LNCaP clone FGC (cell line): Measurements from ENCODE around the gene CLPSL1.
A peak's percentile ranks its signal among the peaks of the same experiment; 100 is the strongest.

Experiments used
- DNase-seq: peaks from one replicate; pipeline ENCODE4 v3.0.0-alpha.2; 2011; ENCODE audit warnings: low read depth
- H3K4me3 ChIP-seq: 2 replicates; pipeline ENCODE4 v1.5.1; 2011; ENCODE audit warnings: mild to moderate bottlenecking, low read depth, low read length, control low read depth
- CTCF ChIP-seq: IDR thresholded peaks from 2 replicates; pipeline ENCODE4 v1.5.1; 2012; ENCODE audit warnings: mild to moderate bottlenecking; ENCODE audit not compliant: control insufficient read depth, insufficient read depth; ENCODE audit errors: extremely low read depth

The CLPSL1 gene

GRCh38 chr6:35736982-35737412 lies 43.8 kb upstream of the CLPSL1 start, which contains the start of gene ARMC12:
Gene ARMC12 (plus strand): TSS chr6:35737032. CDS start chr6:35737109, 77 bp downstream.
- H3K4me3 ChIP-seq: no peak within 1 kb of the TSS
- DNase-seq: no peak
- TF ChIP-seq CTCF: no peak

- no peak overlapping the region for H3K4me3 ChIP-seq
- peak; percentile 75 for DNase-seq
- peak; percentile 76 for TF ChIP-seq CTCF
Measured at GRCh38 chr6:35737413-35738211, 43.2 kb upstream of the CLPSL1 start.

GRCh38 chr6:35739645-35740524 lies 40.9 kb upstream of the CLPSL1 start:
- H3K4me3 ChIP-seq: no peak overlapping the region
- no peak for TF ChIP-seq CTCF
- no peak for DNase-seq

GRCh38 chr6:35742842-35743241 lies 38.0 kb upstream of the CLPSL1 start:
- no peak overlapping the region for H3K4me3 ChIP-seq
- no peak for TF ChIP-seq CTCF
- no peak for DNase-seq

- H3K4me3 ChIP-seq: no peak overlapping the region
- DNase-seq: no peak
- no peak for TF ChIP-seq CTCF
Measured at GRCh38 chr6:35745509-35745908, 35.3 kb upstream of the CLPSL1 start.

- H3K4me3 ChIP-seq: no peak overlapping the region
- no peak for DNase-seq
- no peak for TF ChIP-seq CTCF
Measured at GRCh38 chr6:35746516-35746915, 34.3 kb upstream of the CLPSL1 start.
